ENCODE results near the gene PPP3CB. TPM values are rescaled to one million over a fixed set of nuclear protein-coding genes. Genes with fewer than 3 reads are reported as not detected.

The PPP3CB gene
- polyA plus RNA-seq, 3 donors, result 4.8 to 18.9 (median 6.5) TPM

DNA sequence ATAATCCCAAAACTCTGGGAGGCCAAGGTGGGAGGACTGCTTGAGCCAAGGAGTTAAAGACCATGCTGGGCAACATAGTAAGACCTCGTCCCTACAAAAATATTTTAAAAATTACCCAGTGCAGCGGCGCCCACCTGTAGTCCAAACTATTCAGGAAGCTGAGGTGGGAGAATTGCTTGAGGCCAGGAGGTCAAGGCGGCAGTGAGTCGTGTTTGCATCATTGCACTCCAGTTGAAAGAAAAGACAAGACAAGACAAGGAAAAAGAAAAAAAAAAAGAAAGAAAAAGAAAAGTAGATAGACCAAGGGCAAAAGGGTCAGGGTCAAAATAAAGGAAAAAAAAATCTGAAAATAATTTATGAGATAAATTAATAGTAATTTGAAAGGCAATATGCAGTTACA lies 87.8 kb downstream of the PPP3CB start:
- H4K20me1 ChIP-seq (ENCODE audit: insufficient read depth, low read length), result peaks cover 90% of the 10 kb centered on the region
- intact Hi-C loops (cut with micrococcal nuclease), result no loop called here
- no peak overlapping the region for H2AFZ ChIP-seq (ENCODE audit: insufficient read depth, low read depth, low read length, poor library complexity, severe bottlenecking)
- WGBS (ENCODE audit: insufficient coverage), result 100% methylated on average over 4 of the region's 5 CpGs
- H3K4me3 Mint-ChIP-seq, result no peak overlapping the region
- H3K27ac ChIP-seq (ENCODE audit: low read depth in 1 of 2, low read length in 2 of 2), result no peak overlapping the region
- no peaks in the 10 kb centered on the region for H3K27me3 Mint-ChIP-seq (ENCODE audit: low read depth in 3 of 3)
- H3K9me3 ChIP-seq (replicated peaks in 1 of 2; ENCODE audit: control insufficient read depth in 1 of 2, insufficient read depth in 1 of 2, low read length in 2 of 2), result no peaks in the 10 kb centered on the region
- TF ChIP-seq, protein P1, sequence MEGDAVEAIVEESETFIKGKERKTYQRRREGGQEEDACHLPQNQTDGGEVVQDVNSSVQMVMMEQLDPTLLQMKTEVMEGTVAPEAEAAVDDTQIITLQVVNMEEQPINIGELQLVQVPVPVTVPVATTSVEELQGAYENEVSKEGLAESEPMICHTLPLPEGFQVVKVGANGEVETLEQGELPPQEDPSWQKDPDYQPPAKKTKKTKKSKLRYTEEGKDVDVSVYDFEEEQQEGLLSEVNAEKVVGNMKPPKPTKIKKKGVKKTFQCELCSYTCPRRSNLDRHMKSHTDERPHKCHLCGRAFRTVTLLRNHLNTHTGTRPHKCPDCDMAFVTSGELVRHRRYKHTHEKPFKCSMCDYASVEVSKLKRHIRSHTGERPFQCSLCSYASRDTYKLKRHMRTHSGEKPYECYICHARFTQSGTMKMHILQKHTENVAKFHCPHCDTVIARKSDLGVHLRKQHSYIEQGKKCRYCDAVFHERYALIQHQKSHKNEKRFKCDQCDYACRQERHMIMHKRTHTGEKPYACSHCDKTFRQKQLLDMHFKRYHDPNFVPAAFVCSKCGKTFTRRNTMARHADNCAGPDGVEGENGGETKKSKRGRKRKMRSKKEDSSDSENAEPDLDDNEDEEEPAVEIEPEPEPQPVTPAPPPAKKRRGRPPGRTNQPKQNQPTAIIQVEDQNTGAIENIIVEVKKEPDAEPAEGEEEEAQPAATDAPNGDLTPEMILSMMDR (IDR thresholded peaks at IDR 0.05), result no peak
- H3K4me1 Mint-ChIP-seq, result peaks cover 37% of the 10 kb centered on the region
- no peak overlapping the region for H3K9ac ChIP-seq (ENCODE audit: insufficient read depth, low read length, poor library complexity, severe bottlenecking)
- H3K79me2 ChIP-seq (ENCODE audit: insufficient read depth, low read length), result peaks cover 100% of the 10 kb centered on the region
- H3K9me3 Mint-ChIP-seq, result peaks cover 0 to 2% (median 0%) of the 10 kb centered on the region in 7 donors
- H3K4me3 ChIP-seq (replicated peaks in 1 of 3; ENCODE audit: low read depth in 2 of 3, low read length in 3 of 3), result no peak overlapping the region
- H3K36me3 ChIP-seq (replicated peaks in 1 of 2; ENCODE audit: control insufficient read depth in 1 of 2, insufficient read depth in 2 of 2, low read length in 2 of 2), result peaks cover 12 to 23% of the 10 kb centered on the region in 2 donors
- H3K27me3 ChIP-seq (ENCODE audit: control insufficient read depth in 2 of 2, insufficient read depth in 2 of 2, low read length in 2 of 2), result no peaks in the 10 kb centered on the region
- peak overlapping the region in 1 of 7 donors; percentile 34 for H3K27ac Mint-ChIP-seq
- peaks cover 17 to 30% of the 10 kb centered on the region in 2 donors for H3K36me3 Mint-ChIP-seq
- H3K4me2 ChIP-seq (replicated peaks; ENCODE audit: extremely low read depth, low read length, poor library complexity, severe bottlenecking), result no peak overlapping the region
- peaks cover 8 to 13% of the 10 kb centered on the region in 2 donors for H3K4me1 ChIP-seq (ENCODE audit: control insufficient read depth in 1 of 2, insufficient read depth in 2 of 2, low read length in 2 of 2)
- no peak for DNase-seq

DNA sequence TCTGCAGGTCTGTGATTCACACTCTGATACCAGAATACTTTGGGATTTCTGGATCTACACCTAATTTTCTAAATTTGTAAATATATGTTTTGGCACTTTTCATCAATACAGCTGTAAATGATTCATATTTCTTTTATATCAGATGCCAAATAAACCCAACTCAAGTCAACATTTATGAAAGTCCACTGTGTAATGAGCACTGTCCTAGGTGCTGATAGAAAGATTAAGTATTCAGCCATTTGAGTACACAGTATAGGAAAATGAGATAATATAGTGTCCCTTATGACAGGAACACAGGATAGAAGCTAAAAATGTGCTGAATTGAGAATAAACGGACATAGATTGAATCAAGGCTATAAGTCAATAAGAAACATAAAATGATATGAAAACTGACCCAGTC lies 88.3 kb downstream of the PPP3CB start:
- peaks cover 12 to 23% of the 10 kb centered on the region in 2 donors for H3K36me3 ChIP-seq (replicated peaks in 1 of 2; ENCODE audit: control insufficient read depth in 1 of 2, insufficient read depth in 2 of 2, low read length in 2 of 2)
- no peak overlapping the region for H3K4me3 Mint-ChIP-seq

More for the DNA sequence above, 88.3 kb downstream of the PPP3CB start:
- Histone ChIP-seq H3K27me3 (ENCODE audit: control insufficient read depth in 2 of 2, insufficient read depth in 2 of 2, low read length in 2 of 2) (no peaks in the 10 kb centered on the region), H3K4me2 (replicated peaks; ENCODE audit: extremely low read depth, low read length, poor library complexity, severe bottlenecking) (no peak overlapping the region), H3K9ac (ENCODE audit: insufficient read depth, low read length, poor library complexity, severe bottlenecking) (no peak overlapping the region), H3K79me2 (ENCODE audit: insufficient read depth, low read length) (peaks cover 100% of the 10 kb centered on the region), H3K9me3 (replicated peaks in 1 of 2; ENCODE audit: control insufficient read depth in 1 of 2, insufficient read depth in 1 of 2, low read length in 2 of 2) (no peaks in the 10 kb centered on the region), H2AFZ (ENCODE audit: insufficient read depth, low read depth, low read length, poor library complexity, severe bottlenecking) (no peak overlapping the region), H4K20me1 (ENCODE audit: insufficient read depth, low read length) (peaks cover 90% of the 10 kb centered on the region), H3K4me3 (replicated peaks in 1 of 3; ENCODE audit: low read depth in 2 of 3, low read length in 3 of 3) (no peak overlapping the region), H3K4me1 (ENCODE audit: control insufficient read depth in 1 of 2, insufficient read depth in 2 of 2, low read length in 2 of 2) (peaks cover 2 to 8% of the 10 kb centered on the region in 2 donors), H3K27ac (ENCODE audit: low read depth in 1 of 2, low read length in 2 of 2) (no peak overlapping the region)
- intact Hi-C loops (cut with micrococcal nuclease), result no loop called here
- TF ChIP-seq, protein P1 (IDR thresholded peaks at IDR 0.05), result no peak
- DNase-seq, result no peak
- peaks cover 32% of the 10 kb centered on the region for H3K4me1 Mint-ChIP-seq
- H3K36me3 Mint-ChIP-seq, result peaks cover 19 to 30% of the 10 kb centered on the region in 2 donors
- H3K9me3 Mint-ChIP-seq, result peaks cover 0 to 2% (median 0%) of the 10 kb centered on the region in 7 donors
- no peak overlapping the region for H3K27ac Mint-ChIP-seq
- no CpG with 5 or more reads among the region's 1 CpG for WGBS (ENCODE audit: insufficient coverage)
- H3K27me3 Mint-ChIP-seq (ENCODE audit: low read depth in 3 of 3), result no peaks in the 10 kb centered on the region

All from CD14-positive monocyte (primary cell).